ENCODE measurements around the gene ACTRT2.

The ACTRT2 gene

DNA sequence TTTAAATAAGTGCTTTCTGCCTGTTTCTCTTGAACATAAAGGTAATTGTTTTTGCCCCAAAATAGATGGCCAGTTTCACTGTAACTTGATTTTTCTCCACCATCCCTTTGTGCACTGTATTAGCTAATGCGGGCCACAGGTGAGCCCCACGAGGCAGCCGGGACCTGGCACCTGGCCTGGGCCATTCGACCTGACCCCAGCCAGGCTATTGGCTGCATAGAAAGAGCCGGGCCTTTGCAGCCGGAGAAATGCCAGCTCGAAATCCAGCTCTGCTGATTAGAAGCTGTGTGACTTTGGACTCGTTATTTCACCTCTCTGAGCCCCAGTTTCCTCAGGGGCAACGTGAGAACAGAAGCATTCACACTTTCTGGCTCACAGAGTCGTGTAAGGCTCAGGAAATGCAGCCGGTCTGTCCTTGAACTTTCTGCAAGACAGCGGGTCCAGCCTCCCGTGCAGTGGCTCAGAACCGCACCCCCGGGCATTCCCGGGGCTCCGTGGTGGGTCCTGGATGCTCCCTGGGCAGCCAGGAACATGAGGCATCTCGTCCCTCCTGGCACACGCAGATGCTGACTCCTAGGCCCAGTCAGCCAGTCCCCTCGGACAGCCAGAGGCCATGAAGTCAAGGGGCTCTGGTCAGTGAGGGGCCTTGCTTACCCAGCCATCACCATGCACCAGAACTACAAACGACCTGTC is 37.4 kb upstream of the ACTRT2 start:
- DNase-seq, result no peak

DNA sequence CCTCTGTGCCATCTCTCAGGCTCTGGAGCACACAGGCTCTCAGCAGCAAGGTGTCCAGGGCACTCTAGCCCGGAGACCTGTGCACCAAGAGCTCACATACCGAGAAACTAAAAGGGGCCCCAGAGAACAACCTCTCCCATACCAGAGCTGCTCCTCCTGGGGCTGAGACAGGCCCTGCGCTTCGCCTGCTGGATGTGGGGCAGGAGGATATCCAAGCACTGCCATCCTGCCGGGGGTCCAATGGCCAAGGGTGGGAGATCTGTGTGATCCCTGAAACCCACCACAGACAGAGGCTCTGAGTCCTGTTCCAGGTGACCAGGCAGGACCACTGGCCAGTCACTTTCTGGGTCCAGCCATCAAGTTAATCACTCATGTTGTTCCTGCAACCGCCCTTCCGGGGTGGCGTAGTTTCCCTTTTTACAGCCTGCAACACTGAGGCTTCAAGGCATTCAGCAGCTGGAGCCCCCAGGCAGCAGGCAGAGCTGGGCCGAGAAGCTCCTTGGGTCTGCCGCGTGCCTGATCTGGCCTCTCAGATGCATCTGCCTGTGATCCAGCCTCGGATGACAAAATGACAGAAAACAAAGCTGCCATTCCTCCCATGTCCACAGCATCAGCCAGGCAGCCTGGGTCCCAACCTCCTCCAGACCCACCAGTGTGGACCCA is 36.7 kb upstream of the ACTRT2 start:
- DNase-seq, result no peak

DNA sequence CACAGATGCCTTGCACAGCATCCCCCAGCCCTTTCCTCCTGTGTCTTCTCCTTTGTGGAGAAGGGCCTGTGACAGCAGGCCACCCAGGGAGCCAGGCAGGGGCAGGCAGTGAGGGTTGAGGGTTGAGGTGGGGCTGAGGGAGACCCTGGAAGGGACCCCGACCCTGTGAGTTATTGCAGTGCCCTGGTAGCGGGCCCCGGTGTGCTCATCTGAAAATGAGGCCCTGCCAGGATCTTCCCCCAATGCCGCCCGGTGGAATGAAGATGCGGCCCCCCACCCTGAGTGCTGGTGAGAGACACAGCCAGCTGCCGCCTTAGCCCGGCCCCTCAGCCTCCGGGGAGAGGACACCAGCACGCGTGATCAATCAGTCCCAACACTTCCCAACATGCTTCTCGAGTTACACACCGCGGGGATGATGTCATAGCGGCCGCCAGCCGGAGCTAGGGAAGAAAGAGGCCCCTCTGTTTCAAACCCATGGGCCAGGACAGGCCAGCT is 36.2 kb upstream of the ACTRT2 start:
- DNase-seq, result no peak

DNA sequence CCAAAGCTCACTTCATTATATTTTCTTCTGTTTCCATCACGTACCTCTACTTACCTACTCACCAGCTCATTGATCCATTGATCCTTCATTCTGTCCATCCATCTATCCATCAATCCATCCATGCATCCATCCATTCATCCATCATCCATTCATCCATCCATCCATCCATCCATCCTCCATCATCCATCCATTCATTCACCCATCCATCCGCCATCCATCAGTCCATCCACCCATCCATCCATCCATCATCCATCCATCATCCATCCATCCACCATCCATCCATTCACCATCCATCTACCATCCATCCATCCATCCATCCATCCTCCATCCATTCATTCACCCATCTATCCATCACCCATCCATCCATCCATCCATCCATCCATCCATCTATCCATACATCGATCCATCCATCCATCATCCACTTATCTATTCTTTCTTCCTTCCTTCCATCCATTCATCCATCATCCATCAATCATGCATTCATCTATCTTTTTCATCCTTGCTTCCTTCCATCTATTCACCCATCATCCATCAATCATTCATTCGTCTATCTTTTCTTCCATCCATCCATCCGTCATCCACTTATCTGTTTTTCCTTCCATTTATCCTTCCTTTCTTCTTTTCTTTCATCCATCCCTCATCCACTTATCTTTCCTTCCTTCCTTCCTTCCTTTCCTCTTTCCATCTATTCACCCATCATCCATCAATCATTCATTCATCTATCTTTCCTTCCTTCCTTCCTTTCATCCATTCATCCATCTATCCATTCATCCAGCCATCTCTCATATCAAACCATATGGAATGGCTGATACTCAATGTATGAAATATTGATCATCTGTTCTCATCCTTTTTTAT is 35.3 kb upstream of the ACTRT2 start:
- DNase-seq, result no peak

DNA sequence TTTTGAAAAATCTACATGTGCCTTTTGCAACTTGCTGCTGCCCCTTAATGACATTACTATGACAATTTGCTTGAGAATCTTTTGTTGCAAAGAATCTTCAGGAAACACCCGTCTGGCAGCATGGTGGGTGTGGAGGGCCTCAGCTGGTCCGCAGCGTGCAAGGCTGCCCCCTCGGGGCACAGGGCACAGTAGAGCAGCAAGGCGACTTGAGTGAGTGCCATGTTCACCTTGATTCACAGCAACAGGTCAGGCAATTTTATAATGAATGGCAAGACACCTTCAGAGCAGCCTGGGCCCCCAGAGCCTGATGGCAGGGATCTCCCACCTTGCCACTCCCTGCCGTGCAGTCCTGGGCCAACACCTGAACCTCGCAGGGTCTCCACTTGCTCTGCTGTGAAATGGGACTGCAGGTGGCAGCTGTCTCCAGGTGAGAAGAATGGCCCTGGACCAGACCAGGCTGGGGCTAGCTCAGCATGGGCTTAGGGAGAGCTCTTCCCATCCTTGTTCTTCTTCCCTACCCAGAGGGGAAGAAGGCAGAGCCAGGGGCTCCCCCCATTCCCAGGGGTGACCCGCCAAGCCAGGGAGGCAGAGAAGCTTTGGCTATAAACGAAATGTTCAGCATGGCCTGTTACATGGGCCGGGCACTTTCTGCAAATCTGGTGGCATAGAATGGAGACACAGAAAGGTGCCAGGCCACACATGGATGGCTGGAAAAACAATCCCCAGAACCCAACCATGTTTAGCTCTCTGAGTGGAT is 34.5 kb upstream of the ACTRT2 start:
- DNase-seq, result no peak

DNA sequence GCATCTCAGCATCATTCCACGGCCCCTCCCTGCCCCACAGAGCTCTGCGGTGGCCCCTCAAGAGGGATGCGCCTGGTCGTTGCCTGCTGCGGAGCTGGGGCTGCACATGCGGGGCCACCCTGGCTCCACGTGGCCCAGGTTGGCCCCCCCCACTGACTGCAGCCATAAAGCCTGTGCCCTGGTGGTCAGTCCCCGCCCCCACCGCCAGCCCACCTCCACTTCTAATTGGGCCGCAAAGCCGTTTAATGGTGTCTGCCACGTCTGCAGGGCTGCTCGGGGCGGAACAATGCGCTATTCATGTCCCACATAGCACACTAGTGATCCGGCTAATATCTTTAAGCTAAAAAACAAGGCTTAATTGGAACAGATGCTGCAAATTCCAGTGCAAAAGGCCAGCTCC is 33.5 kb upstream of the ACTRT2 start:
- no peak for DNase-seq

DNA sequence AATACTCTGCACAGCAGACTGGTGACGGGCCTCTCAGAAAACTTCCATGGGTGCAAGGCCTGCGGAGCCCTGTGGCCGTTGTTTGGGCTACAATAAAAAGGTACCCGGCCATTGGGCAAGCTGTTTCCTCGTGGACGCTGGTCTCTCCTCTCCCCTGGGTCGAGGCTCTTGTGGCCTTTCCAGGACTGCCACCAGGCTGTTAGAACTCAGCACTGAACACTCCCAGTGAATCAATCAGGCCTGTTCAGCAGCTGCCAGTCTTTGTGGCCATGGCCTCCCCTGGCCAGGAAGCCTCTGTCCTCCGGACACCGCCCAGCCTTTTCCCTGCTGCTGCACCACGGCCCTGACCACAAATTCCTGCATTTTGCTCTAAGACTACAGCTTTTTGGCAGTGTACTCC is 33.0 kb upstream of the ACTRT2 start:
- DNase-seq, result no peak

DNA sequence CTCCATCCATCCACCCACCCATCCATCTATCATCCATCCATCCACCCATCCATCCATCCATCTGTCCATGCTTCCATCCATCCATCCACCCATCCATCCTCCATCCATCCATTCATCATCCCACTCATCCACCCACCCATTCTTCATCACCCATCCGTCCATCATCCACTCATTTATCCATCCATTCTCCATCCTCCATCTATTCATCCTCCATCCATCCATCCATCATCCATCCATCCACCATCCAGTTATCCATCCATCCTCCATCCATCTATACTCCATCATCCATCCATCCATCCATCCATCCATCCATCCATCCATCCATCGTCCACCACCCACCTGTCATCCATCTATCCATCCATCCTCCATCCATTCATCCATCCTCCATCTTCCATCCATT is 32.1 kb upstream of the ACTRT2 start:
- DNase-seq, result no peak

DNA sequence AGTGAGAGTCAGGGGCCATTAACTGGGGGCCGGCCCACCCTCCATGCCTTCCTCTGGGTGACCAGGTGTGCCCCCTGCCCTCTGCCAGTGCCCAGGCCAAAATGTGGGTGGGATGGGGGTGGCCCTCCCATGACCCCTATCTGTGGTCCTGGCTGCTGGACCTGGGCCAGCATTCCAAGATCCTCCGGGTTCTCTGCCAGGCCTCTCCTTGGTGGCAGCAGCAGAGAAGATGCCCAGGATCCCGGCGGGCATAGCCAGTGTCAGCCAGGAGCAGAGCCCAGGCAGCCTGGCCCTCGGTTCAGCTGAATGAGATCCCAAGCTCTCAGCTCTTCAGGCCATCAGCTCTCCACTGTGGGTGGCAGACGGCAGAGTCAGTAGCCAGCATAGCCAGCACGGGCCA is 31.3 kb upstream of the ACTRT2 start:
- DNase-seq, result no peak

DNA sequence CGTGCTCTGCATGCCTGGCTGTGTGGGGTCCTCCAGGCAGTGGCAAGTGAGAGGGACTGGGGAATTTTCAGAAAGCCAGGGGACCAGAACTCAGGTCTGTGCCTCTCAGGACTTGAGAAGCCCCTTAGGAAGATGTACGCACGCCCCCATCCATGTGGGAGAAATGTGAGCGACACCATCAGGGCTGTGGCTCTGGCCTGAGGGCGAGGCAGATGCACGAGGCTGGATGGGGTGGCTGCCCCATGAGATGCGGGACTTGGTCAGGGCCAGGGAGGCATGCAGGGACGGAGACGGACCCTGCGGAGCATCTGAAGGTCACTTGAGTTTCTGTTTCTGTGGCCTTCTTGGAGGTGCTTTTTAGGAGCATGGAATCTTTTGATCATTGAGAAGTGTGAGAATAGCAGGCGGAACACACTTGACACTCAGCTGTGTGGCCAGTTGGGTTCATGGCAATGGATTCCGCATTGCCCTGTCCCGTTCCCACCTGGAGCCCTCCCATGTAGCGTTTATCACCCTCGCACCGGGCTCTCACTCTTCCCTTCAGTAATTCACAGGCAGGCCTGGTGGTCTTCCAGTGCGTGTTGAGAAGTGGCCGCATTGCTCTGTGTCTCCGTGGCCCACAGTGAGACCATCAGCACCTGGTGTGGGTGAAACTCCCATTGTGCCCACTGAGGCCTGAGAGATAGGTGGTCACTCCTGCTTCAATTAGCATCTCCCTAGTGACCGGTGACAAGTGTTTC is 30.7 kb upstream of the ACTRT2 start:
- DNase-seq, result no peak

DNA sequence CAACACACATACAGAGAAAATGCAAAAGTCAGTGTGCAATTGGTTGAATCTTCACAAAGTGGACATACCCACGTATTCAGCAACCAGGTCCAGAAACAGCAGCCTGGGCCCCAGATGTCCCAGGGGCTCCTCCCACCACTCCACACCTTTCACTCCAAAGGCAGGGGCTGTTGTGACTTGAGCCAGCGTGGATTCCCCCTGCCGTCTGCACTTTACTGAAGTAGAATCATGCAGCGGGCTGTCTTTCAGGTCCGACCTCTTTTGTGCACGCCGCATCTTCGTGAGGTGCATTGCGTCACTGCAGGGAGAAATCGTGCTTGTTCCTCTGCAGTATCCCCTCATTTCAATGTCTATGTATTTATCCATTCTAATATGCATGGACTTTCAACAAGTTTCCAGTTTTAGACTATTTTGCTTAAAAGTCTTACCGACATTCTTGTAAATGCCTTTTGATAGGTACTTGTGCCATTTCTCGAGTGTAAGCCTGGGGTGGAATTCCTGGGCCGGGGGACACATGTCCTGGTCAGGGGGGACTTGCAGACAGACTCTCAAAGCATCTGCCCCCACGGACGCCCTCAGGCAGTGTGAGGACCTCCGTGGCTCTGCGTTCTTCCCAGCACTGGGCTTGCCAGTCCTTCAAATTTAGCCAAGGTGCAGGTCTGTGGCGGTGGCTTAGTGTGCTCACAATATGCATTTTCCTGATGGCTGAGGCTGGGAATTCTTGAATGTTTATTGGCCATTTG is 29.3 kb upstream of the ACTRT2 start:
- no peak for DNase-seq

DNA sequence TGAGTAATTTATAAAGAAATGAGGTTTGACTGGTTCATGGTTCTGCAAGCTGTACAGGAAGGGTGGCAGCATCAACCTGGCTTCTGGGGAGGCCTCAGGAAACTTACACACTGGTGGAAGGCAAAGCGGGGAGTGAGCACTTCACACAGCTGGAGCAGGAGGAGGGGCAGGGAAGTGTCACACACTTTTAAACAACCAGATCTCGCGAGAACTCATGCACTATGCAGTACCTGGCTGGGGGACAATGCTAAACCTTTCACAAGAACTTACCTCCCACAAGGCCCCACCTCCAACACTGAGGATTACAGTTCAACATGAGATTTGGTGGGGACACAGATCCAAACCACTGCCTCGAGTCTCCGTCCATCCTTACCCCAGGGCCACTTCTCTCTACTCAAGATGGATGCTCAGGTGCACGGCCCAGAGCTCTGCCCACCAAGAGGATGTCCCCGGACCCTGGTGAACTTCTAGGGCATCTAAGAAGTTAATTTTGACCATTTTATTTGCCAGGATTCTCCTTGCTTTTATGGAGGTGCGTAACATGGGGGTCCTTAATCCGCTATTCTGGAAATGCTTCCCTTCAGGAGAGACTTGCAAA is 22.7 kb upstream of the ACTRT2 start:
- DNase-seq, result no peak

DNA sequence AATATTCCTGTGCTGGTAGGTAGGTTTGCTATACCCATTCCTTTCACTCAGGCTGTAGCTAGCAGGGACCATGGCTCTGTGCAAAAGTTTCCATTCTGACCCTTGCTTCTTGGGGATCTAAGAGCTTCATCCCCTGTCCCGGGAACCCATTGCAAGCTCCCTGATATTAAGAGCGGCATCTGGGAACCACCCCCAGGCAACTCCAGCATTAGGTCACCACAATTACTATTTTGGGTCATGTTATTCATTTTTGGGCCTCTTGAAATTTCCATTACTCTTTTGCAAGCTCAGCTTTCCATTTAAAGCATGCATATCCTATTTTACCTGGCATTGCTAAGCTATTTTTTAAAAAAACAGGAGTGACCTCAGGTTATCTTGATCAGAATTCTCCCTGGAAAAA is 22.1 kb upstream of the ACTRT2 start:
- DNase-seq, result no peak

DNA sequence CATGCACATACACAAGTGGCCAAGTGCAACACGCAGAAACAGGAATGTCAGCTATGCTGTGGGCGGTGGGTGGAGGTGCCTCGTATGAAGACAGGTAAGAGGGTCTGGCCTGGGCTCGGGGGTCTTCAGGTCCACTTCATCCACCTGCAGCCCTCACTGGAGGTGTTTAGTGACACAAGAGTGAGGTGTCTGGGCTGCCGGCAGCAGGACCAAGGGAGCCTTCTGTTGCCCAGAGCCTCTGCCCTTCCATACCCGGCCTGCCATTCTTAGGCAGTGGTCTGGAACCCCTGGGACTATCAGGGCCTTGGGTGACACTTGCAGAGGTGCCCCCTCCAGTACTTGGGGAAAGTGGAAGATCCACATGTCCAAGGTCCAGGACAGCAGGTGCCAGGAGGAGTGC is 21.7 kb upstream of the ACTRT2 start:
- DNase-seq, result no peak

DNA sequence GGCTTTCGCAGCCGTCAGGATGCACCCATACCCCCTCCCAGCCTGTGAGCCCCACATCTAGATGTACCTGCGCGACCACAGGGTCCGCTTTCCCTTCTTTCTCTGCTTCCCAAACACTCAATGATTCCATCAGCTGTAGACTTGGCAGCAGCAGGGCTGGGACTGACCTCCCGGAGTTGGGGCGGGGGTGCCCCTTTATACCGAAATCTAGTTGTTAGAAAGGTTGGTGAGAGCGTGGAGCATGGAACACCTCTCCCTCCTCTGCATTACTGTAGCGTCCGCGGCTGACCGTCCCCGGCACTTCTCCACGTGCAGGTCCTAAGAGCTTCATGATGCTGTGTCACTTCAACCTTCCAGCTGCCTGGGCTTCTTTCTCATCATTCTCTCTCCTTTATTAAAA is 21.1 kb upstream of the ACTRT2 start:
- no peak for DNase-seq

DNA sequence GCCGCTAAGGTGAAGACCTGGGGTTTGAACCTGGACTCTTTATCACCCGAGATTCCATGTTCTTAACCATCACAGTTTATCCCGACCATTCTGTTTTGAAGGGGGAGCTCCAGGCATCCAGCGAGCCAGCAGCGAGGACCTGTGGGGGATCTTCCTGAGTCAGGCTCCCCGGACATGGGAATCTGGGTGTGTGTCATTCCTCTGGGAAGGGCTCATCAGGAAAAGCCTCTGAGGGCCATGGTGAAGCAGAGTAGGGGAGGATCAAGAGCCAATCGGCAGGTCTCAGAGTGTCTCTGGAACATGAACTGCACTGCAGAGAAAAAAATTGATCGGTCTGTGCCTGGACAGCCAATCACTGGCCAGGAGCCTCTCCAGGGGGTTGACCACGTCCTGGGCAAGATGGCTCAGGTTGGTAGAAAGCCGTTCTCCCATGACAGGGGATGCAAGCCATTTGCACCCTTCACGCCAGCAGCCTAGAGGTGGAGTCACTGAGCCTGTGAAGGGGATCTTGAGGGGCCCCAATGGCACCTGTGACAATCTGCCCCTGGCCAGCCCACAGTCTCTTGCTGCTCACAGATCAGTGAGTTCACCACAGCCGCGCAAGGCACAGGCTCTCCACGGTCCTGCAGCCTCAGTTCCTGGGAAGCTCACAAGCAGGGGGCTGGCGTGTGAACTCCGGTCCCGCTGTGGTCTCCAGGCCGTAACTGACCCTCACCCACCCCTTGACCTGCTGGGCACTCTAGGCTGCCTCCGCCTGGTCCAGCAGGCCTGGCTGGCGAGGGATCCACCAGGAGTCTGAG is 20.4 kb upstream of the ACTRT2 start:
- DNase-seq, result no peak

DNA sequence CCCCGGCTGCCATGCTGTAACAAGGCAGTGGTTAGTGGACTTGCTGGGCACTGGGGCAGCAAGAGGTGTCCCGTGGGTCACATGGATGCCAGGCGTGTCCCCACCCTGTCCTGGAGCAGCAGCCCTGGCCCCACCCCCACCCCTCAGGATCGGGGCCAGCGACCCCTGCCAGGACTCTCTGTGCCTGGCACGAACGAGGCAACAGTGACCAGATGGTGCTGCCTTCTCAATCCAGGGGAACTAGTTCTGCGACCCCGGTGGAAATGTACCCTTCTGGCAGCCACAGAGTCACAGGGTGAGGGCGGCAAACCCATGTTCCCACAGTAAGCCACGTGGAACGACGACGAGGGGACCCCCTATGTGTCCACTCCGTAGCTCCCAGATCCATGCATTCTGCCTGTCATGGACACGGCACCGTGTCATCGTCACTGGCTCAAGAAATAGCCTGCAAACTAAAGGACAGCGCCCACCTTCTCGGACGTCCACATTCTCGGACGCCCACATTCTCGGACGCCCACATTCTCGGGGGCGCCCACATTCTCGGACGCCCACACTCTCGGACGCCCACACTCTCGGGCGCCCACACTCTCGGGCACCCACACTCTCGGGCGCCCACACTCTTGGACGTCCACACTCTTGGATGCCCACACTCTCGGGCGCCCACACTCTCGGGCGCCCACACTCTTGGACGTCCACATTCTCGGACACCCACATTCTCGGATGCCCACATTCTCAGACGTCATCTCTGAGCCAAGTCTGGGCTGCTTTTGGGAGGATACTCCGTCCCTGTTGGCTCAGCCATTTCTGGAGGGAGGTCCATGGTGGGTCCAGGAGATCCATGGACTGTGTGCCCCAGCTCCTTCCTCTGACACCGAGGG is 19.6 kb upstream of the ACTRT2 start:
- no peak for DNase-seq

DNA sequence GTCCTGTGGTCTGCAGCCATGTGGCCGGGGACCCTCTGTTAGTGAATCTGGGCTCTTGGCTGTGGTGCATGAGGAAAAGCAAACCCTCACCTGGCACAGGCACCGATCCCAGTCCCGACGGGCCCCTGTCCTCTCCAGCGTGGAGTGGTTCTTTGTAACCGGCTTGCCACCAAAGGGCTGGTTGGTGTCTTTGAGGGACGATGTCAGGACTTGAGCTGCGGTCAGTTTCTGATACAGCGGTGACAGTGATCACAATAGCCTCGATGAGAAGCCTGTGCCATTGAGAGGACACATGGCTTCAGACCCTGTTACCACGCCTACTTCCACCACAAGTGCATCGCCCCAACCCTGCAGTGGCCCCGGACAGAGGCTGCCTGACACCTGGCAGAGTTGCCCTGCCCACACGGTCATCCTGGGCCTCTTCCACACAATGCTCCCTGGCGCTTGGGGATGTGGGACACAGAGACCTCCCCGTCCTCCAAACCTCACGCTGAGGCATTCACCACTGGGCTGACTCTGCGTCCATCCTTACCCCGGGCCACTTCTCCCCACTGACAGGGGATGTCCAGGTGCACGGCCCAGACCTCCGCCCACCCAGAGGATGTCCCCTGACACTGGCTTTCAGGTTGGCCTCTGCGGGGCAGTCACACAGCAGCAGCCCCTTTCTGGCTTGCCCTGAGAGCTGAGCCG is 18.8 kb upstream of the ACTRT2 start:
- no peak for DNase-seq
